Kidney (tissue), 14 donors: Measurements from ENCODE around the gene PRRC2A. TPM values are rescaled to one million over a fixed set of nuclear protein-coding genes. Genes with fewer than 3 reads are reported as not detected.

Source experiments
- DNase-seq, 5 donors: peaks; one replicate each; pipeline ENCODE4 v3.0.0-alpha.2; 2013 to 2020
- FAIRE-seq: peaks from 2 replicates; lab custom pipeline; 2012; peaks lifted over from hg19 to GRCh38; lab: Jason Lieb, UNC
- H3K27ac ChIP-seq, 2 donors: one replicate each; pipeline ENCODE4 v1.7.0; 2013; ENCODE audit warnings: low read depth in 2 of 2, low read length in 2 of 2, inconsistent platforms in 1 of 2
- H3K27me3 ChIP-seq: one replicate; pipeline ENCODE4 v1.7.1; 2013; ENCODE audit warnings: low read length, inconsistent platforms; ENCODE audit not compliant: control insufficient read depth, insufficient read depth
- H3K36me3 ChIP-seq, 3 donors: one replicate each; pipeline versions ENCODE4 v1.7.0 to v1.7.1; 2013; ENCODE audit warnings: low read length in 3 of 3, control low read depth in 1 of 3, inconsistent platforms in 1 of 3; ENCODE audit not compliant: insufficient read depth in 3 of 3, control insufficient read depth in 2 of 3
- H3K4me1 ChIP-seq, 3 donors: one replicate each; pipeline versions ENCODE4 v1.7.0 to v1.7.1; 2013; ENCODE audit warnings: low read length in 3 of 3, inconsistent platforms in 1 of 3, low read depth in 1 of 3; ENCODE audit not compliant: control insufficient read depth in 2 of 3, insufficient read depth in 2 of 3
- H3K4me3 ChIP-seq, 3 donors: one replicate each; pipeline versions ENCODE4 v1.7.0 to v1.8.1; 2013; ENCODE audit warnings: low read length in 3 of 3, control low read depth in 1 of 3, inconsistent platforms in 1 of 3
- H3K9ac ChIP-seq, 3 donors: one replicate each; pipeline versions ENCODE4 v1.7.0 to v1.7.1; 2013; ENCODE audit warnings: low read length in 3 of 3, control low read depth in 1 of 3, inconsistent platforms in 1 of 3
- H3K9me3 ChIP-seq, 3 donors: one replicate each; pipeline versions ENCODE4 v1.7.0 to v1.7.1; 2013; ENCODE audit warnings: low read length in 3 of 3, control low read depth in 1 of 3, inconsistent platforms in 1 of 3; ENCODE audit not compliant: control insufficient read depth in 2 of 3, insufficient read depth in 1 of 3
- CTCF ChIP-seq: IDR thresholded peaks from 3 replicates; pipeline ENCODE4 v1.5.1; 2012; ENCODE audit warnings: mild to moderate bottlenecking, moderate library complexity, borderline replicate concordance; ENCODE audit not compliant: insufficient read depth; ENCODE audit errors: extremely low read depth
- intact Hi-C: fragments of 100-400 bp; cut with DNase I; formaldehyde crosslinking; loops from one replicate; pipeline ENCODE4 v1.11.1; 2022
- polyA plus RNA-seq: library from polyadenylated mRNA; stranded (reverse); fragments of 350-450 nt; fragmentation: Illumina TruSeq; extraction: RNeasy Lipid Tissue Mini Kit (QIAGEN cat#74804); gene quantifications from one replicate; pipeline ENCODE4 v1.2.3, GENCODE V29; 2014; ENCODE audit warnings: low read depth, low replicate concordance; ENCODE audit not compliant: insufficient read depth
- total RNA-seq: library from RNA; stranded (reverse); fragmentation: NEBNext Ultra II Directional; extraction: Animal tissue kit (Norgen Biotek cat#: 25700); gene quantifications from one replicate; pipeline ENCODE4 v1.2.1, GENCODE V29; 2021
- donor health status: control.
- donor health status: control.
- donor health status: control.
- donor health status: control.
- donor health status: control.
- donor health status: DM: yes; HTN: yes; CAD: no.
- donor health status: Normal renal cell carcinoma (clear cell type).

The PRRC2A gene
- total and polyA plus RNA-seq, 2 donors from 2014 or later: 84.6 to 159 TPM

GRCh38 chr6:31652925-31653724 is 32.6 kb downstream of the PRRC2A start:
- Histone ChIP-seq H3K36me3 (peaks cover 6 to 22% (median 18%) of the 10 kb centered on the region in 3 donors), H3K27ac (peak overlapping the region; percentile 98 to 100), H3K4me1 (peaks cover 0 to 24% (median 23%) of the 10 kb centered on the region in 3 donors), H3K9me3 (no peaks in the 10 kb centered on the region), H3K27me3 (no peaks in the 10 kb centered on the region), H3K4me3 (peak overlapping the region; percentile 87 to 98 (median 97)), H3K9ac (peak overlapping the region; percentile 71 to 98 (median 90))
- intact Hi-C loops: no loop called here
- FAIRE-seq (no peak), DNase-seq (peak in 4 of 5 donors; percentile 91 to 98 (median 96))
- TF ChIP-seq CTCF: no peak

GRCh38 chr6:31654574-31655348 is 34.2 kb downstream of the PRRC2A start:
- H3K27me3 ChIP-seq: no peaks in the 10 kb centered on the region
- DNase-seq: no peak
- H3K36me3 ChIP-seq: peaks cover 0 to 7% (median 5%) of the 10 kb centered on the region in 3 donors
- H3K9me3 ChIP-seq: no peaks in the 10 kb centered on the region
- H3K4me1 ChIP-seq: peaks cover 0 to 38% (median 34%) of the 10 kb centered on the region in 3 donors
- H3K27ac ChIP-seq: no peak overlapping the region
- no peak overlapping the region for H3K9ac ChIP-seq
- intact Hi-C loops: no loop called here
- no peak for FAIRE-seq
- peak overlapping the region in 1 of 3 donors; percentile 63 for H3K4me3 ChIP-seq
- TF ChIP-seq CTCF: no peak

- Histone ChIP-seq H3K9me3 (no peaks in the 10 kb centered on the region), H3K4me3 (peak within 1 kb of the TSS in 2 of 3 donors; percentile 42 to 63), H3K27me3 (no peaks in the 10 kb centered on the region), H3K27ac (peak within 1 kb of the TSS; percentile 13 to 33), H3K4me1 (peaks cover 0 to 38% (median 34%) of the 10 kb centered on the region in 3 donors), H3K9ac (peak within 1 kb of the TSS in 1 of 3 donors; percentile 12), H3K36me3 (peaks cover 0 to 7% (median 5%) of the 10 kb centered on the region in 3 donors)
- intact Hi-C loops: no loop called here
- DNase-seq (peak in 2 of 5 donors; percentile 36 to 63), FAIRE-seq (no peak)
- TF ChIP-seq CTCF: no peak
Measured at GRCh38 chr6:31655349-31656237, 35.1 kb downstream of the PRRC2A start, which contains the start of gene APOM. TSS of gene APOM (plus strand) at chr6:31655894. CDS start at chr6:31655967, 73 bp downstream.
